Stimulated activated CD4-positive, alpha-beta T cell treated with anti-CD3 and anti-CD28 coated beads, Interleukin-4, amount 100 ng/mL, for 24 hours (primary cell): ENCODE results near the gene P4HA2.
A peak's percentile ranks its signal among the peaks of the same experiment; 100 is the strongest.

ENCODE experiments used
- DNase-seq: peaks from one replicate; pipeline ENCODE4 v3.0.0-alpha.2; 2020

P4HA2 gene

DNA sequence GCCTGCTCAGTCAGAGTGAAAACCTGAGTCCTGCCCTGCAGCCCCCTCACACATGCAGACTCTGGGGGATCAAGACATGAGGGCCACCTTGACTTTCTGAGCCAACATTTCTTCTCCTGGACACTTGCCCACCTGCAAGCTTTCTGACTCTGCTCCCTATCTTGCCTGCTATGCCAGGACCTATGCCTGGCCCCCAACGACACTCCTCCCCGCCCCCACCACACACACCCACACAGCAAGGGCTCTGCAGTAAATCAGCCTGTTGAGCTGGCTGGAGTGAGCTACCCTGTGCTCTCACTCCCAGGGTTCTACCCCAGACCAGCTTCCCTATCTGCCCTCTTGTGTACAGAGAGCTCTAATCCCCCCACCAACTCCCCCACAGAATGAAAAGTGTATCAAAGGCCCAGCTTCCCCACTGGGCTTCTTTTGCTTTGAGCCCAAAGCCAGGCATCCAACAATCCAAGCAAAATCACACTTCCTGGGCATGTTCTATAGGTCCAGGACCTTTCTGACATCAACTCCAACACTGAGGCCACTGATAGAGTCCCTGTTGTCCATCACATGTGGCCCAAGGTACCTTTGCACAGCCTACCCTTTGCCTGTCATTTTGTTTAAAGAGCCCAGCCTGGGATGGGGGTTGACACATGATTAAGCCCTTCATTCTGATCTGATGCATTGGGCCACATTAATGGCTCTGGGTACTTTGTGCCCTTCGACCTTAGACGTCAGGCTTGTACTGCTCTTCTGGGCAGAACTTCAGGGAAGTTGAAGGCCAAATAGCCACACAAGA is 37.1 kb upstream of the P4HA2 start:
- DNase-seq = peak; percentile 2

DNA sequence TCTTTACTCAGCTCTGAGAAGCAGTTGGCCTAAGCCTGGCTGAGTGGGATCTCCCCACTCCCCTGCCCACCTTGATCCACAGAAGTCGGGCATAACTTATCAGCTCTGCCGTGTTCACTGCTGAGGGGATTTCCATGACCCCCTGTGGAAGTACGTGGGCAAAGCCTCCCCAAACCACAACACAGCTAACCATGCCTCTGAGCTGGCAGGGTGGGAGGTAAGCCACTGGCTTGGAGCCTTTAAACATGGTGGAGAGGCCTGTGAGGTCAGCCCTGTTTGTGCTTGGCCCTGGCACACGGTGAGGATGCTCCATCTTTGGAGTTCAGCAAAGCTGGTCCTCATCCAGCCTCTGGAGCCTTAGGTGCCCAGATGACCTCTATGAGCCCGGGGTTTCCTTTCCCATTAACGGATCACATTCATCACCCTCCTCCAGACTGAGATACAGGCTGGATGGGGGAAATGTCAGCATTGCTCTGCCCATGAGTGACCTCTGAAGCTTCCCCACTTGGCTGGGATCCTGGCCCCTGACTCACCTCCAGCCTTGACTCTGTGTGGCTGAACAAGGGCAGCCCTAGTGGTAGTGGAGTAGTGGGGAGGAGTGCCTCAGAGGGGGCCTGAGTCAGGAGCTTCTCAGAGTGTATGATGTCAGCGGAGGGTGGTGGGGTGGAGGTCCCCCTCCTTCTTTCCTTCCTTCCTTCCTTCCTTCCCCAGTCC is 36.1 kb upstream of the P4HA2 start:
- peak; percentile 30 for DNase-seq

- no peak for DNase-seq
Measured at GRCh38 chr5:132262882-132263547, 35.4 kb upstream of the P4HA2 start.

DNA sequence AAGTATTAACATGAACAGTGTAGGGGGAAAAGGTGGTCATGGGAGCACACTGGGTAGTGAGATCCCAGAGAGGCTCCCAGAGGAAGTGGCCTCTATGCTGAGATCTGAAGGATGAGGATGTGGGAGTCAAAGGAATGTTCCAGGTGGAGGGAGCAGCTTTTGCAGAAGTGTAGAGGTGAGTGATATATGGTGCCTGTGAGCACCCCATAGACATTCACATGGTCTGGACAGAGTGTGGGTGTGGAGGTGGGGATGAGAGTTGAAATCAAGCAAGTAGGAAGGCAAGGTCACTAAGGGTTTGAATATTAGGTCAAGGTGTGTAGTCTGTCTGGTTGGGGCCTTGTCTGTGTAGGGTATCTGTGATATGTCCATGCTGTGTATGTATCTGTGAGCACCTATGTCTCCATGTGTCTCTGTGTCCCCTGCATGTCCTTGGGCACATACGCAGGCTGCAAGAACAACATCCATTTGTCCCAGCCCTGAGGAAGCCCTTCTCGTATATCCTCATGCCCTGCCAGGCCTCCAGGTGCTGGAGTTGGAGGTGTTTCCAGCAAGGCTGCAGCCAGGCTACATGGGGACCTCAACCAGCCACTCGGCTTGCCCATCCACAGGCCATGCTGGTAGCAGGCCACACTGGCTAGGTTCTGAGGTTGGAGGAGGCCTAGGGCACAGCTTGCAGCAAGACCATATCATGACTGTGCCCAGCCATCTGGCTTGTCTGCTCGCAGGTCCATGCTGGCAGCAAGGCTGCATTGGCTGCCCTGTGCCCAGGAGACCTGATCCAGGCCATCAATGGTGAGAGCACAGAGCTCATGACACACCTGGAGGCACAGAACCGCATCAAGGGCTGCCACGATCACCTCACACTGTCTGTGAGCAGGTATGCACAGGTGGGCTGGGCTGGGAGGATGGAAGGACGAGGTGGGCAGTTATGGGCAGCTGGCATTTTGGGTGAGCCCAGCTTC is 34.5 kb upstream of the P4HA2 start:
- peak; percentile 3 for DNase-seq

- peak; percentile 46 for DNase-seq
Measured at GRCh38 chr5:132260714-132261551, 33.3 kb upstream of the P4HA2 start.

DNA sequence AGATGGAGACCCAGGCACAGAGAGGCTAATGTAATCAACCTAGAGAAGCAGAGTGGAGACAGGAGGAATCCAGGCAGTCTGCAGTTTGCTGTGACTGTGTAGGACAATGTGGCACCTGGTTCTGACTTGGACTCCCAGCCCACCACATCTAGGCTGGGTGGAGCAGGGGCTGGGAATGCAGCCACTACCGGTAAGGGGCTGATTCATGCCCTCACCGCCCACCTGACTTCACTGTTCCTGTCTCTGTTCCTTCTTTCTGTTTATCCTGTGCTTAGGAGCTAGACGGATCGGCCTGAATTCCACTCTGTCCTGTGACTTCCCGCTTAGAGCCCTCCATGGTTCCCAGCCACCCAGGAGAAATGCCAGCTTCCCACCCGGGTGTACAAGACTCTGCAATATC is 32.4 kb upstream of the P4HA2 start:
- no peak for DNase-seq

GRCh38 chr5:132259069-132259851 is 31.6 kb upstream of the P4HA2 start:
- DNase-seq = no peak

DNA sequence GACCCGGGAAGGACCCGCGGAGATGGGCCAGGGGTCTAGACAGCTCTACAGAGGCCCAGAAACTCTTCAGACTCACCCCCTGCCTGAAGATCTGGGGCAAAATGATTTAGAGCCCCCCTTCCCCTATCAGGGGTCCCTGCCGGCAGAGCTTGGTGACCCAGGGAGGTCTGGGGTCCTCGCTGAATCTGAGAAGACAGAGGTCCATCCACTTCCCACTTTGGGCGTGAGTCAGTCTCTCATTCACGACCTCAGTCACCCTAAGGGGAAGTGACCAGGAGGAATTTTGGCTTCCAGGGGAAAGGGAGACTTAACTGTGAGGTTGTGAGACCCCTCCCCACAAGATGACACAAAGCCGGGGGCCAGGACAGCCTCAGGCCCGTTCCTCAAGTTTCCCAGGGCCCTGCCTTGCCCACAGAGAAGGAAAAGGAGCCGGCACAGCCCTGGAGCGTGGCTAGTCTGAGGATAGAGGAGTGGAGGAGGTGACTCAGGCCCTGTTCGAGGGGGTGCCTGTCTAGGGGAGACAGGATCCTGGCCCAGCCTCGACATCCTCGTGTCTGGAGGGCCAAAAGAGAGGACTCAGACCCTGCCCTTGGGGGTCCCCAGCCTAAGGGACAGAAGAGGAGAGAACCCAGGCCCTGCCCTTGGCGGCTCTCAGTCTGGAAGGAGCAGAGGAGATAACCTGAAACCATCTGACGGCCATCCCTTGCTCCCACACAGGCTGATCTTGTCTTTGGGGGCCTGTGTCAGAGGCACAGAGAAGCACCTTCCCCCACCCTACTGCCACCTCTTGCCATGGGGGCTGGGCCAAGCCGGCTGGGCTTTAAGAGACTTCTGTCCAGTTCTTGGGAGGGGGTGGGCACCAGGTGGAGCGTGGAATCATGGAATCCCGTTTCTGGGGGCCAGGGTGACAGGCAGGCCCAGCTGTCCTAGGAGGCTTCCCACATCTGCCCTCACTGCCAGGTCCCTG is 30.7 kb upstream of the P4HA2 start:
- no peak for DNase-seq

GRCh38 chr5:132257131-132258101 is 29.8 kb upstream of the P4HA2 start, which contains the start of gene PDLIM4:
Gene PDLIM4 (plus strand): TSS chr5:132257696. CDS start chr5:132257735, 39 bp downstream.
- DNase-seq = no peak

GRCh38 chr5:132256783-132257130 is 29.1 kb upstream of the P4HA2 start:
- DNase-seq = no peak

DNA sequence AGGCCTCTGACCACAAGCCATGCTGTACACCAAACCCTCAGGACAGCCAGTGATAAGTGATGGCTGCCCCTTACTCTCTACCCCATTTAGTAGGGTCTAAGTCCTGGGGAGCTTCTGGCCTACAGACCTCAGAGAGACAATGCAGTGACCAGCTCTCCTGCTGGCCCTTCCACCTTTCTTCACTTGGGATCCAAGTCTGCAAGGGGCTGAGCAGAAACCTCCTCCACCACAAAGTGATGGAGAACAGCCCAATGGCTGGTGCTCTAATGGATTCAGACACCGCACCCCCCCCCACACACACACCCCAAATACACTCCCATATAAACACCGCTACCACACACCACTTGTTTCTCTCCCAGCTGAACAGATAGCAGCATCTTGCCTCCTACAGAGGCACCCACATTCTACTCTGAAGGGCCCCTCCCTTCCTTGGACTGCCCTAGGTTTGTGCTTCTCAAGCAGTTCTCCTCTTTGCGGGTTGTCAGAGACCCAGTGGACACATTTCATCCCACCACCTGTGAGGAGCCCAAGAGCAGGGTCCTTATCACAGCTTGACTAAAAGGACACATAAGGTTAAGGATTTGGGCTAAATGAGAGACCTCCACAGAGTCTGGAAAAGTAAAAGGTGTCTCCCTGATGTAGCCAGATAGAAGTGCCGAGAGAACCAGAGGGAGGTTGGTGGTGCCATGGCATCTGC is 28.6 kb upstream of the P4HA2 start:
- DNase-seq = no peak

GRCh38 chr5:132254321-132254977 is 26.8 kb upstream of the P4HA2 start:
- DNase-seq = no peak

DNA sequence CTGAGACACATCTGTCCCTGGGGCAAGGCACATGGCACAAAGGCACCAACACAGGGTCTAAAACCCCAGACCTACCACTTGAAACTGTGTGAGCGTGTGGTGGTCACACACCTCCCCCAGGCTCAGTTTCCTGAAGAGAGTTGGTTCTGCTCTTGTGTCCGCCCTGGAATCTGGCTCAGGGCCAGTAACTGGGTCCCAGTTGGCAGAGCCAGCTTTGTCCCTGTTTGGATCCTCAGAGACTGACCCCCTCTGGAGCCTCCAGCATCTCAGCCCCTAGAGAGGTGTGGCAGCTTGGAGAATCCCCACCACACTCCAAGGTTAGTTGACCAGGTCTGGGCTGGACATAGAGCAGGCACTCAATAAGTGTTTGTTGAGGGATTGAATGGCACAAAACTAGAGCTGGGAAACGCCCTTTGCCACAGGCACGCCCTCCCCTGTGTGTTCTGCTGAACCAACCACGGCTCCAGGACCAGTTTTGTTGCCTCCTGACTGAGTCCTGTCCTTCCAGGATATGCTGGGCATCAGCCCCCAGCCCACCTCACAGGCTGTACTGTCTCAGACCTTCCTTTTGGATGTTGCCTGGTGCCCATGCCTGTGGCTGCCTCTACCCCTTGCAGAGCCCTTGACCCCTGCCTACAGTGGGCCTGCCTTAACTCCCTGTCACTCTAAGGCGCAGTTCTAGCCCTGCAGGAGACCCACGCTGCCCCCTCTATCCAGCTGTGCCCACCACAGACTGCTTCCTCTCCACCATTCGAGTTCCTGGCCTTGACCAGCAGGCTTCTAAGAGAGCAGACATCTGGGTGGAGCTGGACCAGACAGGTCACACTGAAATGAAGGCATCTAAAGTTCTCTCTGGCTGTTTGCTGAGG is 26.0 kb upstream of the P4HA2 start:
- no peak for DNase-seq

- no peak for DNase-seq
Measured at GRCh38 chr5:132253008-132253441, 25.4 kb upstream of the P4HA2 start.

DNA sequence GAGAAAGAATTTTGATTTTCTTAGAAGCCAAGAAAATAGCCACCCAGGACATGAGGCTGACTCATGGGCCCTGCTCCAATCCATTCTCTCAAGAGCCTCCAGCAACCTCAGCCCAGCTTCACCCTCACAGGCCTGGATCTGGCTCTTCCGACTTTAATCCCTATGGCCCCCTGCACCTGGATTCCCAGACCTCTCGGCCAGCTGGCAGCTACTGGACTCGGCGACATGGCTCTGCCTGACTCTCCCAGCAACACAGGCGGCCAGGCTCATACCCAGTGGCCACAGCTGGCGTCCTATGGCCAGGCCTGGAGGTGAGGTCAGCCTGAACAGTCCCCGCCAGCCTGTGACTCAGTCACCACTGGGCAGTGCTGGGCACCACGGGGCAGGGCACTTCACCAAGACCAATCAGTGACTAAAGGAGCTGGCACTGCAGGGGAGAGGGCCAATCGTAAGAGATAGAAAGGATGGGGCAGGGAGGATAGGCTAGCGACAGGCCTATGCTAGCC is 23.6 kb upstream of the P4HA2 start:
- DNase-seq = no peak

GRCh38 chr5:132250547-132250946 is 22.9 kb upstream of the P4HA2 start:
- DNase-seq = no peak
